Spleen (tissue), 11 donors: Measurements from ENCODE around the gene POLG. TPM values are rescaled to one million over a fixed set of nuclear protein-coding genes. Genes with fewer than 3 reads are reported as not detected.
A peak's percentile ranks its signal among the peaks of the same experiment; 100 is the strongest.

Experiments used
- DNase-seq: peaks from one replicate; pipeline ENCODE4 v3.0.0-alpha.2; 2020
- H3K27ac ChIP-seq, 8 donors: fragments of 200-600 bp; sonication (generic) in 7 of 8; 1 replicate in 4 of 8; 2 replicates in 4 of 8; pipeline versions ENCODE4 v1.5.0 to v1.8.0; 2016 to 2021; ENCODE audit warnings: inconsistent platforms in 4 of 8, mild to moderate bottlenecking in 4 of 8, moderate library complexity in 1 of 8
- H3K27me3 ChIP-seq, 7 donors: fragments of 200-600 bp; sonication (generic) in 6 of 7; replicated peaks in 1 of 7; 1 replicate in 4 of 7; 2 replicates in 3 of 7; pipeline versions ENCODE4 v1.5.0 to v1.8.0; 2016 to 2021; ENCODE audit warnings: inconsistent platforms in 3 of 7, mild to moderate bottlenecking in 1 of 7
- H3K36me3 ChIP-seq, 6 donors: fragments of 200-600 bp; sonication (generic) in 5 of 6; 1 replicate in 4 of 6; 2 replicates in 2 of 6; pipeline versions ENCODE4 v1.5.0 to v1.8.0; 2016 to 2021; ENCODE audit warnings: inconsistent platforms in 2 of 6
- H3K4me1 ChIP-seq, 6 donors: fragments of 200-600 bp; sonication (generic) in 5 of 6; 1 replicate in 3 of 6; 2 replicates in 3 of 6; pipeline versions ENCODE4 v1.5.0 to v1.8.0; 2016 to 2021; ENCODE audit warnings: inconsistent platforms in 3 of 6
- H3K4me3 ChIP-seq, 8 donors: fragments of 200-600 bp; sonication (generic) in 7 of 8; 1 replicate in 4 of 8; 2 replicates in 4 of 8; pipeline versions ENCODE4 v1.5.0 to v1.8.0; 2016 to 2021; ENCODE audit warnings: inconsistent platforms in 4 of 8, mild to moderate bottlenecking in 4 of 8, moderate library complexity in 2 of 8
- H3K9me3 ChIP-seq, 8 donors: fragments of 200-600 bp; sonication (generic) in 7 of 8; 1 replicate in 4 of 8; 2 replicates in 4 of 8; pipeline versions ENCODE4 v1.5.0 to v1.8.0; 2016 to 2021; ENCODE audit warnings: inconsistent platforms in 4 of 8
- POLR2A ChIP-seq, 3 donors: fragments of 450-650 bp; IDR thresholded peaks; one replicate each; pipeline ENCODE4 v1.5.1; 2017; ENCODE audit warnings: antibody characterized with exemption in 3 of 3, mild to moderate bottlenecking in 1 of 3
- POLR2AphosphoS5 ChIP-seq, 3 donors: sonication (generic); formaldehyde crosslinking; IDR thresholded peaks; one replicate each; pipeline ENCODE4 v1.5.1; 2017; ENCODE audit warnings: antibody characterized with exemption in 3 of 3
- WGBS, 5 donors: extraction: QIAGEN DNeasy Blood & Tissue Kit in 3 of 5; methylation state at CpG; one replicate each; pipeline versions ENCODE4 v1.1.5 to v1.1.7; 2013 to 2018; 5-methylcytosine and 5-hydroxymethylcytosine counted together
- intact Hi-C: fragments of 100-400 bp; cut with DNase I; formaldehyde crosslinking; loops from one replicate; pipeline ENCODE4 v1.15.0; 2023; ENCODE audit warnings: low total_unique reads
- polyA plus RNA-seq, 3 donors: library from polyadenylated mRNA; stranded (reverse); fragments of 200-250 nt; gene quantifications; one replicate each; pipeline ENCODE4 v1.2.1, GENCODE V29; 2013
- total RNA-seq, 7 donors: library from RNA; depleted of rRNA in 3 of 7; stranded (reverse); fragments of >200 nt in 3 of 7; fragmentation: NEBNext Ultra II Directional in 4 of 7; extraction: Animal tissue kit (Norgen Biotek cat#: 25700) in 4 of 7; gene quantifications; one replicate each; pipeline versions ENCODE4 v1.1.0 to v1.2.1, GENCODE V29; 2016 to 2021
- TF ChIP-seq, protein P1 (sequence below), 11 experiments: fragments of 200-600 bp in 7 of 11; fragments of 450-650 bp in 4 of 11; sonication (generic) in 4 of 11; IDR thresholded peaks in 8 of 11; conservative IDR thresholded peaks in 3 of 11; 1 replicate in 7 of 11; 2 replicates in 4 of 11; pipeline versions ENCODE4 v1.4.0 to v1.8.0; 2016 to 2021; ENCODE audit warnings: antibody characterized with exemption in 11 of 11, inconsistent platforms in 4 of 11, mild to moderate bottlenecking in 1 of 11
- donor health status: healthy with polysubstance abuse.
- donor health status: DM: no; HTN: no; CAD: no; lungs with moderate emphysema.
- donor health status: DM: no; HTN: no; CAD: no.
- donor health status: Bipolar disorder and iron deficiency.
- donor health status: healthy.
- donor health status: DM: no; HTN: no; CAD: no.
- donor health status: DM: yes; HTN: yes; CAD: no.

POLG gene
- total and polyA plus RNA-seq, 10 donors: 38.3 to 105 (median 68.3) TPM

DNA sequence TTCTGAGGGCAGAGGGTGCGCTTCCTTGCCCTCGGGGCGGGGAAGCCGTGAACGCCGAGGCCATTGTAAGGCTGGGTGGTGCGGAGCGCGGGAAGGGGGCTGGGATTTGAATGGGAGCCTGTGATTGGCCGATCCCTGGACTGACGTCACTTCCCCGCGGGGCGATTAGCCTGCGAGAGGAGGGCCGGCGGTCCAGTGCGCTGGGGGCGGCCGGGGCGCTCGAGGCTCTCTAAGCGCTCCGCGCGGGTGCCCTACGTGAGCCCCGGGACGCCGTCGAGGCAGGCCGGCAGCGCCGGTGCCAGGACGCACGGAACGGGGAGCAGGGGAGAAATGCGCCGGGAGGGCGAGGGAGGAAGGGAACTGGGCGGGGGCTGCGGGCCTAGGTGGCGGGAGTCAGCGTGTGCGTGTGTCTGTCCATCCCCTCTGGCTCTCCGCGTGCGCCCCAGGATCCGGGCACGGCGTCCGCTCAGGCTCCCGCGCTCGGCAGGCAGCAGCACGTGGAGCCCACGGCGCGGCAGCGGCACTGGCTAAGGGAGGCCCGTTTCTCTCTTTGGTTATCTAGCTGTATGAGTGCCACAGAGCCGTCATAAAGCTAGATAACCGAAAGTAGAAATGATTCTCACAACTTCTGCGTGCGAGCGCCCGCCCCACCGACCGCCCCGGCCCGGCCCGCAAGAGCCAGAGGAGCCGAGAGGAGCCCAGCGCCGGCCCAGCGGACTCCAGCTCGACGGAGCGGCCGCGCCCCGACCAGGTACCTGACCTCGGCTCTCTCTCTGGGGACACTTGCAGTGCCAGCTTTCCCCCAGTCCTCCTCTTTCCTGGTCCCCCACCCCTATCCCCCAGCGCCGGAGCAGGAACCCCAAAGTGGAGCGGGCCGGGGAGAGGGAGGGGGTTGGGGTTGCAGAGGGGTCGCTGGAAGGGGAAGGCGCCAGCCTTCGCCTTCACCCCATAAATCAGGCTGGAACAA, 33.1 kb upstream of the POLG start:
- TF ChIP-seq, protein P1, sequence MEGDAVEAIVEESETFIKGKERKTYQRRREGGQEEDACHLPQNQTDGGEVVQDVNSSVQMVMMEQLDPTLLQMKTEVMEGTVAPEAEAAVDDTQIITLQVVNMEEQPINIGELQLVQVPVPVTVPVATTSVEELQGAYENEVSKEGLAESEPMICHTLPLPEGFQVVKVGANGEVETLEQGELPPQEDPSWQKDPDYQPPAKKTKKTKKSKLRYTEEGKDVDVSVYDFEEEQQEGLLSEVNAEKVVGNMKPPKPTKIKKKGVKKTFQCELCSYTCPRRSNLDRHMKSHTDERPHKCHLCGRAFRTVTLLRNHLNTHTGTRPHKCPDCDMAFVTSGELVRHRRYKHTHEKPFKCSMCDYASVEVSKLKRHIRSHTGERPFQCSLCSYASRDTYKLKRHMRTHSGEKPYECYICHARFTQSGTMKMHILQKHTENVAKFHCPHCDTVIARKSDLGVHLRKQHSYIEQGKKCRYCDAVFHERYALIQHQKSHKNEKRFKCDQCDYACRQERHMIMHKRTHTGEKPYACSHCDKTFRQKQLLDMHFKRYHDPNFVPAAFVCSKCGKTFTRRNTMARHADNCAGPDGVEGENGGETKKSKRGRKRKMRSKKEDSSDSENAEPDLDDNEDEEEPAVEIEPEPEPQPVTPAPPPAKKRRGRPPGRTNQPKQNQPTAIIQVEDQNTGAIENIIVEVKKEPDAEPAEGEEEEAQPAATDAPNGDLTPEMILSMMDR (IDR thresholded peaks at IDR 0.05 in 8 of 11, conservative IDR thresholded peaks at IDR 0.05 in 3 of 11): no peak
- TF ChIP-seq POLR2AphosphoS5 (IDR thresholded peaks at IDR 0.05) (no peak), POLR2A (IDR thresholded peaks at IDR 0.05) (no peak)
- H3K4me3 ChIP-seq: peak overlapping the region in 7 of 8 donors; percentile 12 to 60 (median 24)
- intact Hi-C loops: no loop called here
- peaks cover 14 to 100% (median 100%) of the 10 kb centered on the region in 7 donors for H3K27me3 ChIP-seq
- peaks cover 14 to 63% (median 30%) of the 10 kb centered on the region in 6 donors for H3K4me1 ChIP-seq
- no peaks in the 10 kb centered on the region for H3K36me3 ChIP-seq
- H3K27ac ChIP-seq: no peak overlapping the region
- WGBS, 5 donors: 4 to 8% (median 6%) methylated on average over 31 to 90 of the region's 90 CpGs
- no peaks in the 10 kb centered on the region for H3K9me3 ChIP-seq
- DNase-seq: no peak

DNA sequence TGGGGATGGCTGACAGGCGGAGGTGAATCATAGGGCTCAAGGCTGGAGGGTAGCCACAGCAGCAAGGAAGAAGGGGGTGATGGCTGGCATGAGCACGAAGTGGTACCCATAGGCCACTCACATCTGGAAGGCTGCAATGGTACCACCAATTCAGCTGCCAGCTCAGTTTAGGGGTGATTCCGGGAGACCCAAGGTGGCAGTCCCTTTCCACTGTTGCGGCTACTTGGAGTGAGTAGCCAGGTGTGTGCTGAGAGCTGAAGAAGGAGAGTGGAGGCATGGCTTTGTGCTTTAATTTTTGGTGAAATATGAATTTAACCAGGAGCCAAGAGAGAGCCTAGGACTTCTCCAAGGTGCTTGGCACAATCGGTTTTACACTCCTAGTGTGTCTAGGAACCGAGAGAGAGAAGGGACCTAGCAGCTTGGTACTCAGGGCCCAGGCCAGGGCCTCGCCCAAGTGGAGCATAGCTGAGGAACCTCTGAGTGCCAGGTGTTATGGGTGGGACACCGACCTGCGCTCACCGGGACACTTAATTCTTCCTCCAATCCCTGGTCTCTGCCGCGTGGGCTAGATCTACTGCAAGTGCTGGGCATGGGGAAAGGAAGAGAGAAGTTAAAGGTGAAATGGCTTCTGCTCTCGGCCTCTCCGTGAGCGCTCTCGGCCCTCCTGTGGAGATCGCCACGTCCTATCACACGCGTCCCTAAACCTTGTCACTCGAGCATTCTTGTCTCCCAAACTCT, 32.2 kb upstream of the POLG start:
- DNase-seq: no peak
- Histone ChIP-seq H3K36me3 (no peaks in the 10 kb centered on the region), H3K27me3 (peaks cover 15 to 100% (median 100%) of the 10 kb centered on the region in 7 donors), H3K27ac (no peak overlapping the region), H3K4me3 (peak overlapping the region in 2 of 8 donors; percentile 27 to 60), H3K4me1 (peaks cover 14 to 70% (median 39%) of the 10 kb centered on the region in 6 donors), H3K9me3 (no peaks in the 10 kb centered on the region)
- TF ChIP-seq, protein P1 (IDR thresholded peaks at IDR 0.05 in 8 of 11, conservative IDR thresholded peaks at IDR 0.05 in 3 of 11): no peak
- no peak for TF ChIP-seq POLR2AphosphoS5 (IDR thresholded peaks at IDR 0.05)
- TF ChIP-seq POLR2A (IDR thresholded peaks at IDR 0.05): no peak
- intact Hi-C loops: no loop called here
- WGBS, 5 donors: 16 to 39% (median 23%) methylated on average over 21 of the region's 21 CpGs

DNA sequence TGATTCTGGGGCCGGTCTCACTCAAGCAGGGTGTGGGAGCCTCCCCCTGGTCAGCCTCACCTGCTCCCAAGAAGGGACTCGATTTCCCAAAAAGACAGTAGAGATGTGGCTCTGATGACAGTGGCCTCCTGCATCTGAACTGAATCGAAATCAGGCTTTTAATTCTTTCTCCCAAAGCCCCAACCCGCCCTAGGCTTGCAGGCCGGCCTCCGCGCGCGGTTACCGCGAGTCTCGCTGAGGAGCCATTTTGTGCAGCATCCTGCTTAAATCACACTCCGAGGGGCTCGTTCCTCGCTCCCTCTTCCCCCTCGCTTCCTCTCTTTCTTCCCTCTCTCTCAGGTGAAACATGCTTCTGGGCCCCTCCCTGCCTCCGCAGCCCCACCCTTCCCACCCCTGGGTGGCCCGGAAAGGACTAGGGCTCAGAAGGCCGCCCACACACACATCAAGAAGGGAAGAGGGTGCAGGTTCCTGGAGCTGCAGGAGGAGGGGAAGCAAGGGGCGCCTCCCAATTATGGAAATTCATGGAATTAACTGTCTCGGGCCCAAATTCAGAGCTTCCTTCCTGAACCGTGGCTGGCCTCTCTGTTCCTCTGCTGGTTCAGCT, 30.9 kb upstream of the POLG start:
- 18 to 26% (median 22%) methylated on average over 21 to 22 of the region's 22 CpGs for WGBS, 5 donors

More for the DNA sequence above, 30.9 kb upstream of the POLG start:
- peaks cover 15 to 100% (median 100%) of the 10 kb centered on the region in 7 donors for H3K27me3 ChIP-seq
- intact Hi-C loops: no loop called here
- DNase-seq: no peak
- TF ChIP-seq, protein P1 (IDR thresholded peaks at IDR 0.05 in 8 of 11, conservative IDR thresholded peaks at IDR 0.05 in 3 of 11): no peak
- TF ChIP-seq POLR2AphosphoS5 (IDR thresholded peaks at IDR 0.05) (no peak), POLR2A (IDR thresholded peaks at IDR 0.05) (no peak)
- peaks cover 11 to 64% (median 31%) of the 10 kb centered on the region in 6 donors for H3K4me1 ChIP-seq
- H3K9me3 ChIP-seq: no peaks in the 10 kb centered on the region
- no peaks in the 10 kb centered on the region for H3K36me3 ChIP-seq
- no peak overlapping the region for H3K27ac ChIP-seq
- no peak overlapping the region for H3K4me3 ChIP-seq
